Activated CD8-positive, alpha-beta T cell treated with anti-CD3 and anti-CD28 coated beads for 36 hours (primary cell): ENCODE results near the gene STT3B. TPM values are rescaled to one million over a fixed set of nuclear protein-coding genes. Genes with fewer than 3 reads are reported as not detected.

Experiments used
- ATAC-seq: fragments of 200-7000 bp; cut with Tn5 transposase; one replicate; pipeline ENCODE4 v1.10.0; 2021; ENCODE audit warnings: mild to moderate bottlenecking, moderate library complexity
- CTCF ChIA-PET: fragments of 350-600 bp; sonication (Branson Sonifier 250); formaldehyde crosslinking; loops from one replicate; lab custom pipeline; 2021; ENCODE audit warnings: antibody characterized with exemption; lab: Charles Lee
- POLR2A ChIA-PET: fragments of 350-600 bp; sonication (Branson Sonifier 250); formaldehyde crosslinking; loops from one replicate; lab custom pipeline; 2021; ENCODE audit warnings: antibody characterized with exemption; lab: Charles Lee
- DNase-seq: peaks from one replicate; pipeline ENCODE4 v3.0.0-alpha.2; 2020
- H3K27ac Mint-ChIP-seq: one replicate; pipeline ENCODE4 v1.8.0; 2021; ENCODE audit warnings: mild to moderate bottlenecking, mixed read lengths
- H3K27me3 Mint-ChIP-seq: one replicate; pipeline ENCODE4 v1.8.0; 2021; ENCODE audit warnings: mixed read lengths
- H3K36me3 Mint-ChIP-seq: one replicate; pipeline ENCODE4 v1.8.0; 2021; ENCODE audit warnings: low read depth, mixed read lengths
- H3K4me1 Mint-ChIP-seq: one replicate; pipeline ENCODE4 v1.8.0; 2021; ENCODE audit warnings: low read depth, mixed read lengths
- H3K4me3 Mint-ChIP-seq: one replicate; pipeline ENCODE4 v1.8.0; 2021; ENCODE audit warnings: mild to moderate bottlenecking, moderate library complexity, mixed read lengths
- H3K9me3 Mint-ChIP-seq: one replicate; pipeline ENCODE4 v1.8.0; 2021; ENCODE audit warnings: mixed read lengths
- intact Hi-C: fragments of 100-400 bp; cut with micrococcal nuclease; formaldehyde crosslinking; loops from one replicate; pipeline ENCODE4 v1.10.0; 2022
- total RNA-seq, 2 experiments: library from RNA; stranded (reverse); gene quantifications; one replicate each; pipeline ENCODE4 v1.2.3, GENCODE V29; 2021
- TF ChIP-seq, protein P1 (sequence below): fragments of 200-600 bp; IDR thresholded peaks from one replicate; pipeline ENCODE4 v1.8.0; 2022; ENCODE audit warnings: antibody characterized with exemption, mild to moderate bottlenecking

STT3B gene
- total RNA-seq, 2 experiments from 2014 or later = 92.8 to 103 TPM

DNA sequence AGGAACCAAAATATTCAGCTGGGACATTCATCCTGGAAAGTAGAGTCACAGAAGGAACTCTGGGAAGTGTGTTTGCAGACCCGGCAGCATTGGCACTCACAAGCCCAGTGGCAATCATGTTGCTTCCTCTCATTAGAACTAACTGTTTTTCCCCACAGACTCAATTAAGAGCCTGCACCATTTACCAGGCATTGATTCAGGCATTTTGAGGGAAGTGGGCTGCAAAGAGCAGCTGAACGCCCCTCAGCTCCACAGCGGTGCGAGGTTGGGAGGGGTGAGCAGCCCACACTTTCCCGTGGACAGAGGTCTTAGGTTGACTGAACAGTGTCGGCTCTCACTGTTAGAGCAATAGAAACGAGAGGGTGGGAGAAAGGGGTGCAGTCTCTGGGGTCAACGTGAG is 143.8 kb downstream of the STT3B start:
- Mint-ChIP-seq H3K9me3 (no peaks in the 10 kb centered on the region), H3K4me3 (no peak overlapping the region), H3K27me3 (no peaks in the 10 kb centered on the region), H3K27ac (no peak overlapping the region), H3K36me3 (no peaks in the 10 kb centered on the region), H3K4me1 (peaks cover 6% of the 10 kb centered on the region)
- ATAC-seq (no peak), DNase-seq (no peak)
- intact Hi-C loops = no loop called here
- TF ChIP-seq, protein P1, sequence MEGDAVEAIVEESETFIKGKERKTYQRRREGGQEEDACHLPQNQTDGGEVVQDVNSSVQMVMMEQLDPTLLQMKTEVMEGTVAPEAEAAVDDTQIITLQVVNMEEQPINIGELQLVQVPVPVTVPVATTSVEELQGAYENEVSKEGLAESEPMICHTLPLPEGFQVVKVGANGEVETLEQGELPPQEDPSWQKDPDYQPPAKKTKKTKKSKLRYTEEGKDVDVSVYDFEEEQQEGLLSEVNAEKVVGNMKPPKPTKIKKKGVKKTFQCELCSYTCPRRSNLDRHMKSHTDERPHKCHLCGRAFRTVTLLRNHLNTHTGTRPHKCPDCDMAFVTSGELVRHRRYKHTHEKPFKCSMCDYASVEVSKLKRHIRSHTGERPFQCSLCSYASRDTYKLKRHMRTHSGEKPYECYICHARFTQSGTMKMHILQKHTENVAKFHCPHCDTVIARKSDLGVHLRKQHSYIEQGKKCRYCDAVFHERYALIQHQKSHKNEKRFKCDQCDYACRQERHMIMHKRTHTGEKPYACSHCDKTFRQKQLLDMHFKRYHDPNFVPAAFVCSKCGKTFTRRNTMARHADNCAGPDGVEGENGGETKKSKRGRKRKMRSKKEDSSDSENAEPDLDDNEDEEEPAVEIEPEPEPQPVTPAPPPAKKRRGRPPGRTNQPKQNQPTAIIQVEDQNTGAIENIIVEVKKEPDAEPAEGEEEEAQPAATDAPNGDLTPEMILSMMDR = no peak
- ChIA-PET CTCF (interaction anchor here (0.8 kb wide), 1 partner anchor 11 kb away, joined by 3 read pairs; no protein-coding TSS in a partner anchor), POLR2A (interaction anchor here (0.5 to 0.7 kb wide), 2 partner anchors 48 to 106 kb away, joined by 3 read pairs; no protein-coding TSS in a partner anchor)

DNA sequence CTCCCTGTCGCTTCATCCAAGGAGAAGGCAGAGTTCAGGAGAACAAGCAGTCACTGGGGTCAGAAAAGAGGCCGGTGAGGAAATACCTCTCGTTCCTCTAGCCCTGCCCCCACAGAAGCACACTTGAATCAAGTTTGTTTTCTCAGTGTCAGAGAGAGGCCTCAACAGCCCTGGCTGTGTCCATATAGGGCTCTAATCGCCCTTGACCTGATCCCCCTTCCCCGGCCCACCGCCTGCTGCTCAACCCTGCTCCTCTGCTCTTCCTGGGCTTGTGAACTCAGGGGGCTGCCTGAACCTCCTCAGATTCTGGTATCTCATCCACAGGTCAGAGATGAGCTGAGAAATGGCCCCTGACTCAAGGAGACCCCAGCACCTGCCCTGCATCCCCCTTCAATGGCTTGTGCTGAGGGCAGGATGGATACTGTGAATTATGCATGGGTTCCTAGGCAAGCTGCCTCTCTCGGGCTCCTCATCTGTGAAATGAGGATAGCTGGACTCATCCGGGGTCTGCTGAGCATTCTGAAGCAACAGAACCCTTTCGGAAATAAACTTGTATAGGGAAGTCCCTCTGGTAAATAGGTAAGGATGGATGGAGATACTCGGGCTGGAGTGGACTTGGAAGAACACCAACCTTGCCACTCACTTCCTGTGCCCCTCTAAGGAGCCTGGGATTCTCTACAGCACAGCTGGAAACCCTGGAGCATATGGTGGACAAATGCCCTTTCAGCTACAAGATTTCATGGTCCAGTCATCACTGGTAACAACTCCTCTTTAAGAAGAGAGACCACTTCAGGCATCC is 147.5 kb downstream of the STT3B start:
- H3K27ac Mint-ChIP-seq = no peak overlapping the region
- H3K4me3 Mint-ChIP-seq = no peak overlapping the region
- H3K27me3 Mint-ChIP-seq = no peaks in the 10 kb centered on the region
- ATAC-seq (no peak), DNase-seq (no peak)
- ChIA-PET POLR2A (no interaction called here), CTCF (no interaction called here)
- H3K9me3 Mint-ChIP-seq = no peaks in the 10 kb centered on the region
- H3K4me1 Mint-ChIP-seq = peaks cover 6% of the 10 kb centered on the region
- intact Hi-C loops = no loop called here
- TF ChIP-seq, protein P1 = no peak
- no peaks in the 10 kb centered on the region for H3K36me3 Mint-ChIP-seq
